Lower leg skin (tissue), 3 donors: Measurements from ENCODE around the gene FOXP2.

Experiments used
- POLR2A ChIP-seq, 2 donors: fragments of 450-650 bp; IDR thresholded peaks; one replicate each; pipeline ENCODE4 v1.6.1; 2016 to 2017; ENCODE audit warnings: antibody characterized with exemption in 2 of 2, mild to moderate bottlenecking in 1 of 2, moderate library complexity in 1 of 2
- TF ChIP-seq, protein P1 (sequence below), 3 donors: fragments of 450-650 bp; IDR thresholded peaks; one replicate each; pipeline ENCODE4 v1.5.1; 2016; ENCODE audit warnings: antibody characterized with exemption in 3 of 3, mild to moderate bottlenecking in 3 of 3, moderate library complexity in 2 of 3

DNA sequence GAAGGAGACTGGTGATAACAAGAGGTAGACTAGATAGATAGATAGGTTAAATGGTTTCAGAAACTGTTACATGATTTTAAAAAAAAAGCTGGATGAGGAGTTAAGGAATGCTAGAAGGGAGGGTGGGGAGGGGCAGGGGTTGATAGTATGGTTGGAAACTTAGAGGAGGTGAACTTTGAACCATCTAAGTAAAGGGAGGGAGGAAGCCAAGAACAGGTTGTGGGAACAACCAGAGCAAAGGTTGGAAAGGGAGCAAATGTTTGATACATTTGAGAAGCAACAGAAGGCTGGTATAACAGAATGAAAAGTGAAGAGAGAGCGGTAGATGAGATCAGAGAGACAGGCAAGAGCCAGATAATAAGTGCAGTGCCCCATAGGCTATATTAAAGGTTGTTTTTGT, 224.8 kb downstream of the FOXP2 start:
- TF ChIP-seq, protein P1, sequence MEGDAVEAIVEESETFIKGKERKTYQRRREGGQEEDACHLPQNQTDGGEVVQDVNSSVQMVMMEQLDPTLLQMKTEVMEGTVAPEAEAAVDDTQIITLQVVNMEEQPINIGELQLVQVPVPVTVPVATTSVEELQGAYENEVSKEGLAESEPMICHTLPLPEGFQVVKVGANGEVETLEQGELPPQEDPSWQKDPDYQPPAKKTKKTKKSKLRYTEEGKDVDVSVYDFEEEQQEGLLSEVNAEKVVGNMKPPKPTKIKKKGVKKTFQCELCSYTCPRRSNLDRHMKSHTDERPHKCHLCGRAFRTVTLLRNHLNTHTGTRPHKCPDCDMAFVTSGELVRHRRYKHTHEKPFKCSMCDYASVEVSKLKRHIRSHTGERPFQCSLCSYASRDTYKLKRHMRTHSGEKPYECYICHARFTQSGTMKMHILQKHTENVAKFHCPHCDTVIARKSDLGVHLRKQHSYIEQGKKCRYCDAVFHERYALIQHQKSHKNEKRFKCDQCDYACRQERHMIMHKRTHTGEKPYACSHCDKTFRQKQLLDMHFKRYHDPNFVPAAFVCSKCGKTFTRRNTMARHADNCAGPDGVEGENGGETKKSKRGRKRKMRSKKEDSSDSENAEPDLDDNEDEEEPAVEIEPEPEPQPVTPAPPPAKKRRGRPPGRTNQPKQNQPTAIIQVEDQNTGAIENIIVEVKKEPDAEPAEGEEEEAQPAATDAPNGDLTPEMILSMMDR (IDR thresholded peaks at IDR 0.05), result no peak
- no peak for TF ChIP-seq POLR2A (IDR thresholded peaks at IDR 0.05)
